Measurements from ENCODE around the gene ANAPC15. TPM values are rescaled to one million over a fixed set of nuclear protein-coding genes. Genes with fewer than 3 reads are reported as not detected.
"Not testable (repeated sequence)": the region's sequence is repeated elsewhere in the genome, so short reads cannot be mapped to it uniquely, and the experiment has no call there.

Gene ANAPC15
- total and polyA plus RNA-seq, 2 donors (not counting 3 experiments of a cell fraction or from before 2014, with no cell fraction given): 67.0 to 70.5 TPM

DNA sequence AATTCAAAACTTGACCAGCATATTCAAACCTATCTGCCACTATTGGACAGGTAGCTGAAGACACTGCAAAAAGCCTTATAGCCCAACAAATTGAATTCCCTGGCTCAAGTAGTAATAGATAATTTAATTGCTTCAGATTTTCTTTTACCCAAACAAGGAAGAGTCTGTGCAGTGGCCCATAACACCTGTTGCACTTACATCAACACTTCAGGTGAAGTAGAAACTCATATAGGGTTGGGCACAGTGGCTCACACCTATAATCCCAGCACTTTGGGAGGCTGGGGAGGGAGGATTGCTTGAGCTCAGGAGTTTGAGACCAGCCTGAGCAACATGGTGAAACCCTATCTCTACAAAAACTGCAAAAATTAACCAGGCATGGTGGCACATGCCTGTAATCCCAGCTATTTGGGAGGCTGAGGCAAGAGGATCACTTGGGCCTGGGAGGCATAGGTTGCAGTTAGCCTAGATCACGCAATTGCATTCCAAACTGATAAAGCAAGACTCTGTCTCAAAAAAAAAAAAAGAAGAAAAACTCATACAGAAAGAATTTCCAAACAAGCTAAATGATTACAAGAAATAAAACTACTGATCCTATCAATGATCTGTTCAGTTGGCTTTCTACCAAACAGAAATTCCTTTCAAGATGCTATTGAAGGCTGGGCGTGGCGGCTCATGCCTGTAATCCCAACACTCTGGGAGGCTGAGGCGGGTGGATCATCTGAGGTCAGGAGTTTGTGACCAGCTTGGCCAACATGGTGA is 32.5 kb upstream of the ANAPC15 start:
- Histone ChIP-seq H3K27me3 (ENCODE audit: control insufficient read depth in 2 of 2, insufficient read depth in 2 of 2, low read length in 2 of 2) (peaks cover 11% of the 10 kb centered on the region in 2 experiments), H3K9me1 (replicated peaks; ENCODE audit: control insufficient read depth, extremely low read depth, insufficient read depth, low read length) (no peaks in the 10 kb centered on the region), H3K4me3 (replicated peaks in 1 of 3; ENCODE audit: insufficient read depth in 1 of 3, low read depth in 1 of 3, low read length in 3 of 3) (no peak overlapping the region), H3K36me3 (ENCODE audit: control insufficient read depth in 2 of 2, extremely low read depth in 1 of 2, insufficient read depth in 2 of 2, low read length in 2 of 2) (no peaks in the 10 kb centered on the region), H3K9ac (replicated peaks; ENCODE audit: extremely low read depth, insufficient read depth, low read length) (no peak overlapping the region), H3K79me2 (ENCODE audit: control insufficient read depth, insufficient read depth, low read length) (no peaks in the 10 kb centered on the region), H3K4me2 (ENCODE audit: insufficient read depth, low read length) (no peak overlapping the region), H4K20me1 (replicated peaks; ENCODE audit: control insufficient read depth, extremely low read depth, insufficient read depth, low read length) (no peaks in the 10 kb centered on the region), H3K9me3 (replicated peaks; ENCODE audit: control insufficient read depth, insufficient read depth, low read length) (no peaks in the 10 kb centered on the region), H3K4me1 (ENCODE audit: control insufficient read depth, extremely low read depth, insufficient read depth, low read length) (no peaks in the 10 kb centered on the region), H3K27ac (ENCODE audit: insufficient read depth, low read depth, low read length) (no peak overlapping the region), H2AFZ (ENCODE audit: low read depth, low read length) (no peak overlapping the region)
- dilution Hi-C loops (cut with MboI; ENCODE audit: extremely low pct_ligation_motif_present, low sequenced_read_pairs): no loop called here
- DNase-seq (ENCODE audit: low read depth, low spot score) (no peak), FAIRE-seq (no peak)
- POLR2A ChIA-PET: interaction anchor here (0.7 kb wide), 2 partner anchors 9 to 96 kb away, joined by 4 to 5 read pairs; no protein-coding TSS in a partner anchor
- no TSS peak for BruUV-seq (replicated peaks)
- CTCF ChIA-PET: interaction anchor here (0.7 to 7.2 kb wide), 22 partner anchors 9 to 286 kb away, joined by 3 to 190 read pairs (median 9); partner anchors contain the start of genes ANAPC15 and FOLR3
- intact Hi-C loops (cut with micrococcal nuclease): loop anchor here (1.0 to 10.0 kb wide), 5 partner anchors 64 to 302 kb away; partner anchors contain the start of genes LRRC51 and NUMA1
- TF ChIP-seq FOS (IDR thresholded peaks at IDR 0.05; ENCODE audit: borderline replicate concordance, insufficient read depth, low read length): no peak
- TF ChIP-seq JUN (IDR thresholded peaks at IDR 0.05; ENCODE audit: borderline replicate concordance, insufficient read depth, insufficient read length, low read depth): no peak
- TF ChIP-seq GATA2 (IDR thresholded peaks at IDR 0.05; ENCODE audit: insufficient read depth, insufficient read length, low read depth, low read length): no peak
- TF ChIP-seq, protein P1, sequence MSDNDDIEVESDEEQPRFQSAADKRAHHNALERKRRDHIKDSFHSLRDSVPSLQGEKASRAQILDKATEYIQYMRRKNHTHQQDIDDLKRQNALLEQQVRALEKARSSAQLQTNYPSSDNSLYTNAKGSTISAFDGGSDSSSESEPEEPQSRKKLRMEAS (IDR thresholded peaks at IDR 0.05; ENCODE audit: insufficient read depth, insufficient read length): no peak
- TF ChIP-seq POLR2A (IDR thresholded peaks at IDR 0.05; ENCODE audit: low read depth, low read length): no peak
- no peak for TF ChIP-seq EZH2 (IDR thresholded peaks at IDR 0.05; ENCODE audit: borderline replicate concordance, low read depth, low read length, severe bottlenecking)
- no peak for TF ChIP-seq MYC (IDR thresholded peaks at IDR 0.05; ENCODE audit: low read depth, low read length)
- TF ChIP-seq, protein P2, sequence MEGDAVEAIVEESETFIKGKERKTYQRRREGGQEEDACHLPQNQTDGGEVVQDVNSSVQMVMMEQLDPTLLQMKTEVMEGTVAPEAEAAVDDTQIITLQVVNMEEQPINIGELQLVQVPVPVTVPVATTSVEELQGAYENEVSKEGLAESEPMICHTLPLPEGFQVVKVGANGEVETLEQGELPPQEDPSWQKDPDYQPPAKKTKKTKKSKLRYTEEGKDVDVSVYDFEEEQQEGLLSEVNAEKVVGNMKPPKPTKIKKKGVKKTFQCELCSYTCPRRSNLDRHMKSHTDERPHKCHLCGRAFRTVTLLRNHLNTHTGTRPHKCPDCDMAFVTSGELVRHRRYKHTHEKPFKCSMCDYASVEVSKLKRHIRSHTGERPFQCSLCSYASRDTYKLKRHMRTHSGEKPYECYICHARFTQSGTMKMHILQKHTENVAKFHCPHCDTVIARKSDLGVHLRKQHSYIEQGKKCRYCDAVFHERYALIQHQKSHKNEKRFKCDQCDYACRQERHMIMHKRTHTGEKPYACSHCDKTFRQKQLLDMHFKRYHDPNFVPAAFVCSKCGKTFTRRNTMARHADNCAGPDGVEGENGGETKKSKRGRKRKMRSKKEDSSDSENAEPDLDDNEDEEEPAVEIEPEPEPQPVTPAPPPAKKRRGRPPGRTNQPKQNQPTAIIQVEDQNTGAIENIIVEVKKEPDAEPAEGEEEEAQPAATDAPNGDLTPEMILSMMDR (IDR thresholded peaks at IDR 0.05; ENCODE audit: extremely low read depth in 1 of 2, insufficient read depth in 1 of 2, low read depth in 1 of 2, low read length in 2 of 2): no peak
- no peak for TF ChIP-seq POLR2AphosphoS5 (IDR thresholded peaks at IDR 0.05; ENCODE audit: insufficient read depth, low read depth, low read length)

DNA sequence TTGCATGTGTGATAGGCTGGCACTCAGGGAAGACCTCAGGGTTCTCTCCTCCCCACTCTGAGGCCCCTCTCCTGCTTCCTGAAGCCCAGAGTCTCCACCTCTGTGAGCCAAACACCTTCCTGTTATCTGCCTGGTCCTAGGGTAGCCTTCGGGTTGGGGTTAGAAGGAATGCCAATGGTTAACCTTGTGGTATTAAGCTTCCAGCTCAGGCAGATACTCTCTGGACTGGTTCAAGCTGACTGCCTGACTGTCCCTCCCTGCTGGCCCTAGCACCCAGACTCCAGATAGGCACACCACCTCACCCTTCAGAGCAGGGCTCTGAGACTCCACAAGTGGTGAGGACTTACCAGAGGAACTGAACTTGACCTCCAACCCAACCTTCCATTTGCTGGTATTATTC is 30.0 kb upstream of the ANAPC15 start:
- H3K36me3 ChIP-seq (ENCODE audit: control insufficient read depth in 2 of 2, extremely low read depth in 1 of 2, insufficient read depth in 2 of 2, low read length in 2 of 2); H4K20me1 ChIP-seq (replicated peaks; ENCODE audit: control insufficient read depth, extremely low read depth, insufficient read depth, low read length); H3K4me2 ChIP-seq (ENCODE audit: insufficient read depth, low read length); dilution Hi-C loops (cut with MboI; ENCODE audit: extremely low pct_ligation_motif_present, low sequenced_read_pairs); H3K79me2 ChIP-seq (ENCODE audit: control insufficient read depth, insufficient read depth, low read length); H2AFZ ChIP-seq (ENCODE audit: low read depth, low read length); POLR2A ChIA-PET; H3K9me1 ChIP-seq (replicated peaks; ENCODE audit: control insufficient read depth, extremely low read depth, insufficient read depth, low read length); H3K9me3 ChIP-seq (replicated peaks; ENCODE audit: control insufficient read depth, insufficient read depth, low read length); FAIRE-seq; H3K4me1 ChIP-seq (ENCODE audit: control insufficient read depth, extremely low read depth, insufficient read depth, low read length); H3K4me3 ChIP-seq (replicated peaks in 1 of 3; ENCODE audit: insufficient read depth in 1 of 3, low read depth in 1 of 3, low read length in 3 of 3); BruUV-seq (replicated peaks); H3K9ac ChIP-seq (replicated peaks; ENCODE audit: extremely low read depth, insufficient read depth, low read length); H3K27ac ChIP-seq (ENCODE audit: insufficient read depth, low read depth, low read length); DNase-seq (ENCODE audit: low read depth, low spot score): not testable (repeated sequence)
- intact Hi-C loops (cut with micrococcal nuclease): loop anchor here (5.0 to 10.0 kb wide), 2 partner anchors 272 to 305 kb away; no protein-coding TSS in a partner anchor
- H3K27me3 ChIP-seq (ENCODE audit: control insufficient read depth in 2 of 2, insufficient read depth in 2 of 2, low read length in 2 of 2): peaks cover 11% of the 10 kb centered on the region in 2 experiments
- CTCF ChIA-PET: interaction anchor here (1.0 to 7.2 kb wide), 8 partner anchors 9 to 117 kb away, joined by 3 to 190 read pairs (median 16); no protein-coding TSS in a partner anchor

Measured in endothelial cell of umbilical vein (primary cell).